ENCODE results near the gene SIAE.
A peak's percentile ranks its signal among the peaks of the same experiment; 100 is the strongest.

Gene SIAE

GRCh38 chr11:124673333-124674167, at the start of gene SIAE, which contains the start of gene SPA17:
TSS of gene SIAE (minus strand) at chr11:124673739. CDS start at chr11:124673708, 31 bp downstream.
TSS of gene SPA17 (plus strand) at chr11:124673904. CDS start at chr11:124675265, 1,361 bp downstream.
- peak within 1 kb of the TSS; percentile 77 for H3K4me3 ChIP-seq (ENCODE audit: low read depth, low read length)

GRCh38 chr11:124722176-124722575, 48.6 kb upstream of the SIAE start:
- H3K4me3 ChIP-seq (ENCODE audit: low read depth, low read length) = no peak overlapping the region

- no peak overlapping the region for H3K4me3 ChIP-seq (ENCODE audit: low read depth, low read length)
Measured at GRCh38 chr11:124719534-124719933, 46.0 kb upstream of the SIAE start.

- no peak overlapping the region for H3K4me3 ChIP-seq (ENCODE audit: low read depth, low read length)
Measured at GRCh38 chr11:124718801-124719200, 45.3 kb upstream of the SIAE start.

GRCh38 chr11:124717786-124718651, 44.5 kb upstream of the SIAE start:
- peak overlapping the region; percentile 30 for H3K4me3 ChIP-seq (ENCODE audit: low read depth, low read length)

- H3K4me3 ChIP-seq (ENCODE audit: low read depth, low read length) = no peak overlapping the region
Measured at GRCh38 chr11:124717421-124717785, 43.9 kb upstream of the SIAE start.

GRCh38 chr11:124716591-124716990, 43.1 kb upstream of the SIAE start:
- no peak overlapping the region for H3K4me3 ChIP-seq (ENCODE audit: low read depth, low read length)

- no peak overlapping the region for H3K4me3 ChIP-seq (ENCODE audit: low read depth, low read length)
Measured at GRCh38 chr11:124712392-124712791, 38.9 kb upstream of the SIAE start.

GRCh38 chr11:124707829-124708228, 34.3 kb upstream of the SIAE start:
- H3K4me3 ChIP-seq (ENCODE audit: low read depth, low read length) = no peak overlapping the region

- H3K4me3 ChIP-seq (ENCODE audit: low read depth, low read length) = no peak overlapping the region
Measured at GRCh38 chr11:124700028-124700427, 26.5 kb upstream of the SIAE start.

- H3K4me3 ChIP-seq (ENCODE audit: low read depth, low read length) = no peak overlapping the region
Measured at GRCh38 chr11:124699547-124699946, 26.0 kb upstream of the SIAE start.

GRCh38 chr11:124693142-124693541, 19.6 kb upstream of the SIAE start:
- no peak overlapping the region for H3K4me3 ChIP-seq (ENCODE audit: low read depth, low read length)

GRCh38 chr11:124682443-124682842, 8.9 kb upstream of the SIAE start:
- no peak overlapping the region for H3K4me3 ChIP-seq (ENCODE audit: low read depth, low read length)

GRCh38 chr11:124681421-124681820, 7.9 kb upstream of the SIAE start:
- H3K4me3 ChIP-seq (ENCODE audit: low read depth, low read length) = no peak overlapping the region

GRCh38 chr11:124678416-124678815, 4.9 kb upstream of the SIAE start:
- no peak overlapping the region for H3K4me3 ChIP-seq (ENCODE audit: low read depth, low read length)

- no peak overlapping the region for H3K4me3 ChIP-seq (ENCODE audit: low read depth, low read length)
Measured at GRCh38 chr11:124676386-124676785, 2.8 kb upstream of the SIAE start.

- H3K4me3 ChIP-seq (ENCODE audit: low read depth, low read length) = peak overlapping the region; percentile 77
Measured at GRCh38 chr11:124674571-124674970, 1.0 kb upstream of the SIAE start.

- H3K4me3 ChIP-seq (ENCODE audit: low read depth, low read length) = peak overlapping the region; percentile 77
Measured at GRCh38 chr11:124674168-124674517, 604 bp upstream of the SIAE start.

GRCh38 chr11:124672536-124673215, 863 bp downstream of the SIAE start:
- peak overlapping the region; percentile 77 for H3K4me3 ChIP-seq (ENCODE audit: low read depth, low read length)

- H3K4me3 ChIP-seq (ENCODE audit: low read depth, low read length) = no peak overlapping the region
Measured at GRCh38 chr11:124670732-124671131, 2.8 kb downstream of the SIAE start.

- H3K4me3 ChIP-seq (ENCODE audit: low read depth, low read length) = no peak overlapping the region
Measured at GRCh38 chr11:124669193-124669592, 4.3 kb downstream of the SIAE start.
